GM10266 (cell line): ENCODE results near the gene ADGRG7.

Experiments used
- DNase-seq: peaks from one replicate; pipeline ENCODE4 v3.0.0; 2012; ENCODE audit errors: extremely low spot score
- TF ChIP-seq, protein P1 (sequence below): IDR thresholded peaks from 2 replicates; pipeline ENCODE4 v1.5.1; 2012; ENCODE audit warnings: mild to moderate bottlenecking, low read depth; ENCODE audit not compliant: control insufficient read depth, insufficient read depth; ENCODE audit errors: missing control alignments

Gene ADGRG7

DNA sequence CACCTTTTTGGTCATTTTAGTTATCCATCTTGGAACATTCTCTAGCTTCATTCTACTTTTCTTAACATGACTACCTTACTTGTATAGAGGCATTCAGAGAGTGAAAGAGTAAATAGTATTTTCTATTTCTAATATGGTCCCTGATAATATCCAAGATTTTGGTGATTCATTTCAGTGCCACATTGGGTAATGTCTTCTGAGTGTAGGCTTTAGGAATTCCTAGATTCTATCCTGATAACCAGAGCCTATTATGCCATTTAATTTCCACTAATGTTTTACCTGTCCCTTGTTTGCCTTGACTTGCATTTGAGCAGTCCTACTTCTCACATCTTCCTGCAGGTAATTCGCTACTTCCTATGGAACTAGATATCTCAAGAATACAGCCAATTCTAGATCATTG lies 21.8 kb downstream of the ADGRG7 start:
- TF ChIP-seq, protein P1, sequence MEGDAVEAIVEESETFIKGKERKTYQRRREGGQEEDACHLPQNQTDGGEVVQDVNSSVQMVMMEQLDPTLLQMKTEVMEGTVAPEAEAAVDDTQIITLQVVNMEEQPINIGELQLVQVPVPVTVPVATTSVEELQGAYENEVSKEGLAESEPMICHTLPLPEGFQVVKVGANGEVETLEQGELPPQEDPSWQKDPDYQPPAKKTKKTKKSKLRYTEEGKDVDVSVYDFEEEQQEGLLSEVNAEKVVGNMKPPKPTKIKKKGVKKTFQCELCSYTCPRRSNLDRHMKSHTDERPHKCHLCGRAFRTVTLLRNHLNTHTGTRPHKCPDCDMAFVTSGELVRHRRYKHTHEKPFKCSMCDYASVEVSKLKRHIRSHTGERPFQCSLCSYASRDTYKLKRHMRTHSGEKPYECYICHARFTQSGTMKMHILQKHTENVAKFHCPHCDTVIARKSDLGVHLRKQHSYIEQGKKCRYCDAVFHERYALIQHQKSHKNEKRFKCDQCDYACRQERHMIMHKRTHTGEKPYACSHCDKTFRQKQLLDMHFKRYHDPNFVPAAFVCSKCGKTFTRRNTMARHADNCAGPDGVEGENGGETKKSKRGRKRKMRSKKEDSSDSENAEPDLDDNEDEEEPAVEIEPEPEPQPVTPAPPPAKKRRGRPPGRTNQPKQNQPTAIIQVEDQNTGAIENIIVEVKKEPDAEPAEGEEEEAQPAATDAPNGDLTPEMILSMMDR = no peak
- no peak for DNase-seq

DNA sequence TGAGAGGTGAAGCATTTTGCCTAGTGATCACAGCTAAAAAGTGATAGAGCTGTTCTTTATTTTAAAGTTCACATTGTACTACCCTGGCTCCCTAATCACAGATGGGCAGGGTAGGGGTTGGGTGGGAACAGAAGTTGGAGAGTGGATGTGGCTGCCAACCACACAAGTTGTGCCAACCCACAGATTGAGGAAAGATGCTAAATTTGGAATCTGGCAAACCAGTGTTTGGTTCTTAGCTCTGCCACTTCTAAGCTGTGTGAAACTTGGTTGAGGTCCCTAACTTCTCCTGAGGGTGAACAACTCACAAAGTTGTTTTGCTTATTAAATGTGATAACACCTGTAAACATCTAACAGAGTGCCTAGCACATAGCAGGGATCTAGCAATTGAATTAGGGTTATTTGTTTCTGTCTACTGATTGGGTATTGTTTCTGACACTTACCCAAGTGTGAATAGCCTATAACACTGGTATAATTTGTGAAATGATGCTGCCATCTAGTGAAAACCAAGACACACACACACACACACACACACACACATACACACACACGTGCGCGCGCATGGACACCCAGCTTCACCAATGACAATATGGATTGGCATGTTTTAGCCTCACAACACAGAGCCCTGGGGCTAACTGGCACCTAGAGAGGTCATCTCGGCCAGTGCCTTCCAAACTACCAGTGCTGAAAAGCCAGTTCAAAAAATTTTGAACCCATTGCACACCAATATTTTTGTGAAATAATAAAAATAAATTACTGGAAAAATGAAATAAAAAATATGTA lies 25.3 kb downstream of the ADGRG7 start:
- TF ChIP-seq, protein P1 = peak; percentile 28
- DNase-seq = peak; percentile 16

DNA sequence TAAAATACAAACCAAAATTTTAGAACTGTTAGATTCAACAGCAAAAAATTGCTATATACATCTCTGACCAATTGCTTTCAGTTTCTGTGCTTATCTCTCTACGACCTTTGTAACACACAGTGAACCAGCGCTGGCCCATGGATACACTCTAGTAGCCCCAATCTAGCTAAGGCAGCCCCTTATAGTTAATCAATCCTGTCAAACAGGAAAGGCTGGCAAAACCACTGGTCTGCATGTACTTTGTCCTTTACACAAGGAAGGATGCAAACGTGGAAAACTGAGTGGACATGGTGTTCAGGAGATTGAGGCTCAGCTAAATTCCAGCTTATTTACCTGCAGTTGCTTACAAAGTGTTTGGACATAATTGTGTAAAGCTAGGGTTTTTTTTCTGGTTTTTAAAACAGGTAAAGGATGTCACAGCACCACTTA lies 25.9 kb downstream of the ADGRG7 start:
- no peak for DNase-seq
- TF ChIP-seq, protein P1 = no peak

DNA sequence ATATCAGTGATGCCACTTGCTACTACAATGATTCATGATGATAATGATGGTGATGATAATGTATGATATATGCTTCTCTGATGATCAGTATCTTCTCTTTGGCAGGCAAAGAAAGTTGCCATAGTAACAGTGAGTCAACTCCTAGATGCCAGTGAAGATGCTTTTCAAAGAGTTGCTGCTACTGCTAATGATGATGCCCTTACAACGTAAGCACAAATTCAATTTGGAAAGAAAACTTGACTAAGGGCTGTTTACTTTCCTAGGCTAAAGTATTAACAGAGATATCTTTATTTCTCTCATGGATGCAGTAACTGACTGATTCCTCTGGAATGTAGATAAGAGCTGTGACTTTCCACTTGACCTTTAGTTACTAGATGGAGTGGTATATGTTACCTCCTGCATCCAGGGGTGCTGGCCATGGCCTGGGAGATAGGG lies 27.8 kb downstream of the ADGRG7 start:
- TF ChIP-seq, protein P1 = no peak
- no peak for DNase-seq

DNA sequence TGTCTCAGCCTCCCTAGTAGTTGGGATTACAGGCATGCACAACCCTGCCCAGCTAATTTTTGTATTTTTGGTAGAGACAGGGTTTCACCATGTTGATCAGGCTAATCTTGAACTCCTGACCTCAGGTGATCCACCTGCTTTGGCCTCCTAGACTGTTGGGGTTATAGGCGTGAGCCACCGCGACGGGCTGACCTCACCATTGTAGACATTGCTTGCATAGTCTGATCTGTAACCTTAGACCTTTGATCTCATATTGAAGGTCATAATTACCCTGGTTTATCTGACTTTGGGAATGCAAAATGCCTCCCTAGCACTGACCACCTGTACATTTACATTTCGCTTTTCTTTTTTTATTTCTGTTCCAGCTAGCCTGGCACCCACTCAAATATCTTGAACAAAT lies 31.2 kb downstream of the ADGRG7 start:
- TF ChIP-seq, protein P1 = no peak
- DNase-seq = no peak

DNA sequence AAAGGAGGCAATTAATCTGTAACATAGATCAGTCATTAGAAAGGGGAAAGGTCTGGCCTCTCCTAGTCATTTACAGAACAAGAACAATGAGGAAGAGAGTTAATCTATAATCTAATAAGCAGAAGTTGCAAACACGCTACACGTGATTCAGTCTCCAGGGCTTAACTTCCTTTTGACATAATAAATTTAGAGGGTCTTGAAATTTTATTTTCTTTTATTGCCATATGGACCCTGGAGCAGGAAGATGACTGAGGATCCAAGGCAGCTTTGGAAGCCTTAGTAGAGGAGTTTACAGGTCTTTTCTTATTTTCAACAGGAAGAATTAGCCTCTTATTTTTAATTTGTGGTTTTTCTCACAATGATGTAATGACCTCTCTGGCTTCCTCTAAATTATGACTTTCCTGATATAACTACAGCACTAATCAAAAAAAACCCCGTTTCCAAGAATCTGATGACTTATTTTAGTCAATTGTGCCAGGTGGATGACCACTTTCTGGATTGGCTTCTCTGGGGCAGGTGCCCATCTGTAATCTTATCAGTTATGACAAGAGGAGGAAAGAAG lies 32.2 kb downstream of the ADGRG7 start:
- TF ChIP-seq, protein P1 = no peak
- no peak for DNase-seq

DNA sequence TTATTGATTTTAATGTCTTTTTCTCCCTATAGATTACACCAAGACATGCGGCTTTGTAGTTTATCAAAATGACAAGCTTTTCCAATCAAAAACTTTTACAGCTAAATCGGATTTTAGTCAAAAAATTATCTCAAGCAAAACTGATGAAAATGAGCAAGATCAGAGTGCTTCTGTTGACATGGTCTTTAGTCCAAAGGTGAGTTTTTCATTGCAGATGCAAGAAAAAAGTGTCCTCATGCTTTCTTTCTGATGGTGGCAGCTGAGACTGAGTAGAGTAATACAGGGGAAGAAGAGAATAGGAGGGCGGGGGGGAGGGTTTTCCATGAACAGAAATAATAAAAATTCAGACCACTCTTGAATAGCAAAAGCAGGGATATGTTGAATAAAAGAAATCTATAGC lies 36.5 kb downstream of the ADGRG7 start:
- TF ChIP-seq, protein P1 = no peak
- no peak for DNase-seq
